ENCODE results near the gene DACH2. TPM values are rescaled to one million over a fixed set of nuclear protein-coding genes. Genes with fewer than 3 reads are reported as not detected.

Gene DACH2
- polyA plus RNA-seq, 1 of the 3 experiments (the other 2 are of a cell fraction): not detected

GRCh38 chrX:86149119-86149518 is 868 bp downstream of the DACH2 start:
- Histone ChIP-seq H3K27me3 (ENCODE audit: insufficient read depth) (peaks cover 32% of the 10 kb centered on the region), H3K9ac (no peak overlapping the region), H3K9me3 (no peaks in the 10 kb centered on the region), H3K4me3 (ENCODE audit: low read depth in 2 of 2, low read length in 1 of 2) (no peak overlapping the region), H4K20me1 (ENCODE audit: insufficient read depth) (no peaks in the 10 kb centered on the region), H3K9me2 (no peaks in the 10 kb centered on the region; the same call in 1 of the 2 replicates), H3K36me3 (replicated peaks in 1 of 2; ENCODE audit: control insufficient read depth in 1 of 2, insufficient read depth in 2 of 2, low read length in 1 of 2) (no peaks in the 10 kb centered on the region), H2AFZ (ENCODE audit: low read depth) (no peak overlapping the region), H3K4me2 (0 out of 2 replicates have a peak overlapping the region, but pooled peaks have one; percentile 81), H3K4me1 (ENCODE audit: control insufficient read depth in 1 of 2, insufficient read depth in 2 of 2, low read depth in 1 of 2, low read length in 1 of 2) (peaks cover 0 to 6% of the 10 kb centered on the region in 2 experiments; a peak in 1 of 4 replicates), H3F3A (replicated peaks; ENCODE audit: insufficient read depth) (no peaks in the 10 kb centered on the region), H3K79me2 (ENCODE audit: insufficient read depth) (no peaks in the 10 kb centered on the region), H3K27ac (ENCODE audit: low read depth in 2 of 2, low read length in 1 of 2) (no peak overlapping the region)
- CTCF ChIA-PET: interaction anchor here (1.0 kb wide), 1 partner anchor 15 kb away, joined by 3 read pairs; no protein-coding TSS in a partner anchor
- no peak for DNase-seq
- TF ChIP-seq JUND (IDR thresholded peaks at IDR 0.05) (no peak), ZBTB33 (IDR thresholded peaks at IDR 0.05; ENCODE audit: borderline replicate concordance, low read depth) (no peak), FOXM1 (IDR thresholded peaks at IDR 0.05; ENCODE audit: low read depth) (no peak), GABPA (IDR thresholded peaks at IDR 0.05; ENCODE audit: low read depth) (no peak), RFX5 (IDR thresholded peaks at IDR 0.05; ENCODE audit: low read length) (no peak)
- TF ChIP-seq, protein P1, sequence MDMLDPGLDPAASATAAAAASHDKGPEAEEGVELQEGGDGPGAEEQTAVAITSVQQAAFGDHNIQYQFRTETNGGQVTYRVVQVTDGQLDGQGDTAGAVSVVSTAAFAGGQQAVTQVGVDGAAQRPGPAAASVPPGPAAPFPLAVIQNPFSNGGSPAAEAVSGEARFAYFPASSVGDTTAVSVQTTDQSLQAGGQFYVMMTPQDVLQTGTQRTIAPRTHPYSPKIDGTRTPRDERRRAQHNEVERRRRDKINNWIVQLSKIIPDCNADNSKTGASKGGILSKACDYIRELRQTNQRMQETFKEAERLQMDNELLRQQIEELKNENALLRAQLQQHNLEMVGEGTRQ (IDR thresholded peaks at IDR 0.05; ENCODE audit: borderline replicate concordance, low read depth, low read length): no peak
- POLR2A ChIA-PET: no interaction called here
- WGBS (ENCODE audit: low lambda C conversion rate): 11% methylated on average over 11 of the region's 11 CpGs

- DNase-seq: no peak
Observed at GRCh38 chrX:86154553-86154952, 6.3 kb downstream of the DACH2 start.

More at GRCh38 chrX:86154553-86154952, 6.3 kb downstream of the DACH2 start:
- CTCF ChIA-PET: interaction anchor here (1.2 kb wide), 1 partner anchor 22 kb away, joined by 4 read pairs; no protein-coding TSS in a partner anchor
- no peaks in the 10 kb centered on the region for H3K79me2 ChIP-seq (ENCODE audit: insufficient read depth)
- no peaks in the 10 kb centered on the region; the same call in 1 of the 2 replicates for H3K9me2 ChIP-seq
- no peaks in the 10 kb centered on the region for H3K36me3 ChIP-seq (replicated peaks in 1 of 2; ENCODE audit: control insufficient read depth in 1 of 2, insufficient read depth in 2 of 2, low read length in 1 of 2)
- no peak overlapping the region for H3K27ac ChIP-seq (ENCODE audit: low read depth in 2 of 2, low read length in 1 of 2)
- no peaks in the 10 kb centered on the region for H3K4me1 ChIP-seq (ENCODE audit: control insufficient read depth in 1 of 2, insufficient read depth in 2 of 2, low read depth in 1 of 2, low read length in 1 of 2)
- H3K9me3 ChIP-seq: no peaks in the 10 kb centered on the region
- POLR2A ChIA-PET: no interaction called here
- TF ChIP-seq RCOR1 (IDR thresholded peaks at IDR 0.05; ENCODE audit: low read length) (no peak), SIN3A (IDR thresholded peaks at IDR 0.05; ENCODE audit: borderline replicate concordance, low read depth, low read length) (no peak), MAX (IDR thresholded peaks at IDR 0.05; ENCODE audit: low read depth) (no peak), NFIC (IDR thresholded peaks at IDR 0.05; ENCODE audit: borderline replicate concordance) (no peak), EP300 (IDR thresholded peaks at IDR 0.05; ENCODE audit: borderline replicate concordance in 1 of 2, low read depth in 1 of 2, low read length in 1 of 2) (no peak), YY1 (IDR thresholded peaks at IDR 0.05; ENCODE audit: low read depth) (no peak), RXRA (IDR thresholded peaks at IDR 0.05; ENCODE audit: borderline replicate concordance, low read depth) (no peak), EZH2phosphoT487 (IDR thresholded peaks at IDR 0.05; ENCODE audit: borderline replicate concordance, low read depth) (no peak), PBX3 (IDR thresholded peaks at IDR 0.05) (no peak), ZBTB33 (IDR thresholded peaks at IDR 0.05; ENCODE audit: borderline replicate concordance, low read depth) (no peak), TAF1 (IDR thresholded peaks at IDR 0.05; ENCODE audit: borderline replicate concordance, low read depth, low read length) (no peak)
- no peak overlapping the region for H2AFZ ChIP-seq (ENCODE audit: low read depth)
- peaks cover 21% of the 10 kb centered on the region for H3K27me3 ChIP-seq (ENCODE audit: insufficient read depth)
- WGBS (ENCODE audit: low lambda C conversion rate): 3% methylated on average over 3 of the region's 3 CpGs
- H3K4me3 ChIP-seq (ENCODE audit: low read depth in 2 of 2, low read length in 1 of 2): no peak overlapping the region
- no peak overlapping the region for H3K4me2 ChIP-seq
- no peak overlapping the region for H3K9ac ChIP-seq
- no peaks in the 10 kb centered on the region for H3F3A ChIP-seq (replicated peaks; ENCODE audit: insufficient read depth)
- H4K20me1 ChIP-seq (ENCODE audit: insufficient read depth): no peaks in the 10 kb centered on the region
